HEK293 (cell line): Measurements from ENCODE around the gene AEBP2.

Experiments used
- ATF2 ChIP-seq: fragments of 450-650 bp; formaldehyde crosslinking; IDR thresholded peaks from 2 replicates; pipeline ENCODE4 v1.5.1; 2016; ENCODE audit warnings: missing biosample characterization, missing genetic modification characterization, low read depth
- BCL6B ChIP-seq: fragments of 450-650 bp; formaldehyde crosslinking; IDR thresholded peaks from 2 replicates; pipeline ENCODE4 v1.5.1; 2017; ENCODE audit warnings: missing biosample characterization, missing genetic modification characterization
- CTCF ChIP-seq: fragments of 450-650 bp; formaldehyde crosslinking; IDR thresholded peaks from 2 replicates; pipeline ENCODE4 v1.5.1; 2016; ENCODE audit warnings: missing biosample characterization, missing genetic modification characterization
- PRDM6 ChIP-seq: fragments of 450-650 bp; formaldehyde crosslinking; IDR thresholded peaks from 2 replicates; pipeline ENCODE4 v1.5.1; 2017; ENCODE audit warnings: missing biosample characterization, missing genetic modification characterization
- REST ChIP-seq: fragments of 450-650 bp; formaldehyde crosslinking; IDR thresholded peaks from 2 replicates; pipeline ENCODE4 v1.5.1; 2016; ENCODE audit warnings: missing biosample characterization, missing genetic modification characterization
- ZNF184 ChIP-seq: fragments of 450-650 bp; IDR thresholded peaks from 2 replicates; pipeline ENCODE4 v1.5.1; 2018; ENCODE audit warnings: missing biosample characterization, mild to moderate bottlenecking, missing genetic modification characterization
- ZNF2 ChIP-seq: fragments of 450-650 bp; formaldehyde crosslinking; IDR thresholded peaks from 2 replicates; pipeline ENCODE4 v1.5.1; 2016; ENCODE audit warnings: missing biosample characterization, missing genetic modification characterization
- ZNF292 ChIP-seq: fragments of 450-650 bp; formaldehyde crosslinking; IDR thresholded peaks from 2 replicates; pipeline ENCODE4 v1.5.1; 2016; ENCODE audit warnings: low read depth, missing biosample characterization, missing genetic modification characterization, borderline replicate concordance
- ZNF449 ChIP-seq: fragments of 450-650 bp; formaldehyde crosslinking; IDR thresholded peaks from 2 replicates; pipeline ENCODE4 v1.5.1; 2017; ENCODE audit warnings: missing biosample characterization, mild to moderate bottlenecking, missing genetic modification characterization, moderate library complexity
- ZNF747 ChIP-seq: fragments of 450-650 bp; formaldehyde crosslinking; IDR thresholded peaks from 2 replicates; pipeline ENCODE4 v1.5.1; 2016; ENCODE audit warnings: missing biosample characterization, missing genetic modification characterization
- ZNF843 ChIP-seq: fragments of 450-650 bp; formaldehyde crosslinking; IDR thresholded peaks from 2 replicates; pipeline ENCODE4 v1.5.1; 2016; ENCODE audit warnings: missing biosample characterization, missing genetic modification characterization

GRCh38 chr12:19421503-19422282 is 17.6 kb upstream of the AEBP2 start:
- TF ChIP-seq CTCF (no peak), ZNF2 (tag by site-specific recombination) (no peak), REST (no peak), ZNF292 (tag by site-specific recombination) (no peak), ZNF184 (no peak), ZNF843 (tag by site-specific recombination) (no peak), PRDM6 (tag by site-specific recombination) (no peak), ZNF747 (tag by site-specific recombination) (no peak), BCL6B (tag by site-specific recombination) (no peak), ATF2 (tag by site-specific recombination) (no peak), ZNF449 (tag by site-specific recombination) (no peak)
